Activated naive CD4-positive, alpha-beta T cell treated with anti-CD3 and anti-CD28 coated beads for 36 hours (primary cell): Measurements from ENCODE around the gene HPSE2. TPM values are rescaled to one million over a fixed set of nuclear protein-coding genes. Genes with fewer than 3 reads are reported as not detected.

Experiments used
- CTCF ChIA-PET: fragments of 350-600 bp; sonication (Branson Sonifier 250); formaldehyde crosslinking; loops from one replicate; lab custom pipeline; 2021; ENCODE audit warnings: antibody characterized with exemption; lab: Charles Lee
- DNase-seq: peaks from one replicate; pipeline ENCODE4 v3.0.0-alpha.2; 2020
- H3K27ac Mint-ChIP-seq: one replicate; pipeline ENCODE4 v1.8.0; 2021; ENCODE audit warnings: mild to moderate bottlenecking, mixed read lengths
- H3K27me3 Mint-ChIP-seq: one replicate; pipeline ENCODE4 v1.8.0; 2021; ENCODE audit warnings: low read depth, mixed read lengths
- H3K36me3 Mint-ChIP-seq: one replicate; pipeline ENCODE4 v1.8.0; 2021; ENCODE audit warnings: low read depth, mixed read lengths
- H3K4me1 Mint-ChIP-seq: one replicate; pipeline ENCODE4 v1.8.0; 2021; ENCODE audit warnings: low read depth, mixed read lengths
- H3K4me3 Mint-ChIP-seq: one replicate; pipeline ENCODE4 v1.8.0; 2021; ENCODE audit warnings: mild to moderate bottlenecking, moderate library complexity, mixed read lengths
- H3K9me3 Mint-ChIP-seq: one replicate; pipeline ENCODE4 v1.8.0; 2021; ENCODE audit warnings: mixed read lengths
- intact Hi-C: fragments of 100-400 bp; cut with micrococcal nuclease; formaldehyde crosslinking; loops from one replicate; pipeline ENCODE4 v1.15.1; 2023
- total RNA-seq, 2 experiments: library from RNA; stranded (reverse); gene quantifications; one replicate each; pipeline ENCODE4 v1.2.3, GENCODE V29; 2021

Gene HPSE2
- total RNA-seq, 2 experiments from 2014 or later: not detected

- Mint-ChIP-seq H3K27me3 (no peaks in the 10 kb centered on the region), H3K27ac (no peak overlapping the region), H3K36me3 (no peaks in the 10 kb centered on the region), H3K4me1 (no peaks in the 10 kb centered on the region), H3K9me3 (no peaks in the 10 kb centered on the region), H3K4me3 (no peak overlapping the region)
- intact Hi-C loops: no loop called here
- CTCF ChIA-PET: no interaction called here
- DNase-seq: no peak
Measured at GRCh38 chr10:98848361-98848760, 387.3 kb downstream of the HPSE2 start.

GRCh38 chr10:98846787-98847186, 388.9 kb downstream of the HPSE2 start:
- intact Hi-C loops: no loop called here
- Mint-ChIP-seq H3K36me3 (no peaks in the 10 kb centered on the region), H3K27me3 (no peaks in the 10 kb centered on the region), H3K4me1 (no peaks in the 10 kb centered on the region), H3K27ac (no peak overlapping the region), H3K4me3 (no peak overlapping the region), H3K9me3 (no peaks in the 10 kb centered on the region)
- CTCF ChIA-PET: no interaction called here
- no peak for DNase-seq

GRCh38 chr10:98833542-98833941, 402.1 kb downstream of the HPSE2 start:
- peaks cover 1% of the 10 kb centered on the region for H3K9me3 Mint-ChIP-seq
- no peaks in the 10 kb centered on the region for H3K4me1 Mint-ChIP-seq
- intact Hi-C loops: no loop called here
- H3K27ac Mint-ChIP-seq: no peak overlapping the region
- no peak for DNase-seq
- CTCF ChIA-PET: no interaction called here
- H3K4me3 Mint-ChIP-seq: no peak overlapping the region
- no peaks in the 10 kb centered on the region for H3K36me3 Mint-ChIP-seq
- H3K27me3 Mint-ChIP-seq: no peaks in the 10 kb centered on the region

GRCh38 chr10:98832738-98833137, 402.9 kb downstream of the HPSE2 start:
- intact Hi-C loops: no loop called here
- CTCF ChIA-PET: no interaction called here
- Mint-ChIP-seq H3K9me3 (peaks cover 1% of the 10 kb centered on the region), H3K4me1 (no peaks in the 10 kb centered on the region), H3K27me3 (no peaks in the 10 kb centered on the region), H3K36me3 (no peaks in the 10 kb centered on the region), H3K4me3 (no peak overlapping the region), H3K27ac (no peak overlapping the region)
- no peak for DNase-seq

GRCh38 chr10:98832196-98832595, 403.5 kb downstream of the HPSE2 start:
- H3K27ac Mint-ChIP-seq: no peak overlapping the region
- H3K9me3 Mint-ChIP-seq: no peaks in the 10 kb centered on the region
- H3K4me1 Mint-ChIP-seq: no peaks in the 10 kb centered on the region
- H3K27me3 Mint-ChIP-seq: no peaks in the 10 kb centered on the region
- DNase-seq: no peak
- CTCF ChIA-PET: no interaction called here
- intact Hi-C loops: no loop called here
- no peaks in the 10 kb centered on the region for H3K36me3 Mint-ChIP-seq
- no peak overlapping the region for H3K4me3 Mint-ChIP-seq

- Mint-ChIP-seq H3K9me3 (no peaks in the 10 kb centered on the region), H3K27me3 (no peaks in the 10 kb centered on the region), H3K27ac (no peak overlapping the region), H3K36me3 (no peaks in the 10 kb centered on the region), H3K4me1 (no peaks in the 10 kb centered on the region), H3K4me3 (no peak overlapping the region)
- CTCF ChIA-PET: no interaction called here
- intact Hi-C loops: no loop called here
- no peak for DNase-seq
Measured at GRCh38 chr10:98831391-98831790, 404.3 kb downstream of the HPSE2 start.

- Mint-ChIP-seq H3K9me3 (no peaks in the 10 kb centered on the region), H3K27ac (no peak overlapping the region), H3K4me3 (no peak overlapping the region), H3K36me3 (no peaks in the 10 kb centered on the region), H3K4me1 (no peaks in the 10 kb centered on the region), H3K27me3 (no peaks in the 10 kb centered on the region)
- DNase-seq: no peak
- CTCF ChIA-PET: no interaction called here
- intact Hi-C loops: no loop called here
Measured at GRCh38 chr10:98825741-98826140, 409.9 kb downstream of the HPSE2 start.

GRCh38 chr10:98817396-98817795, 418.3 kb downstream of the HPSE2 start:
- no peak for DNase-seq
- CTCF ChIA-PET: no interaction called here
- Mint-ChIP-seq H3K27me3 (no peaks in the 10 kb centered on the region), H3K9me3 (no peaks in the 10 kb centered on the region), H3K36me3 (no peaks in the 10 kb centered on the region), H3K27ac (no peak overlapping the region), H3K4me3 (no peak overlapping the region), H3K4me1 (no peaks in the 10 kb centered on the region)
- intact Hi-C loops: no loop called here

- CTCF ChIA-PET: no interaction called here
- no peaks in the 10 kb centered on the region for H3K36me3 Mint-ChIP-seq
- no peak overlapping the region for H3K4me3 Mint-ChIP-seq
- H3K27me3 Mint-ChIP-seq: no peaks in the 10 kb centered on the region
- no peaks in the 10 kb centered on the region for H3K9me3 Mint-ChIP-seq
- H3K27ac Mint-ChIP-seq: no peak overlapping the region
- DNase-seq: no peak
- intact Hi-C loops: no loop called here
- no peaks in the 10 kb centered on the region for H3K4me1 Mint-ChIP-seq
Measured at GRCh38 chr10:98815039-98815885, 420.4 kb downstream of the HPSE2 start.

GRCh38 chr10:98814470-98814869, 421.2 kb downstream of the HPSE2 start:
- Mint-ChIP-seq H3K4me1 (no peaks in the 10 kb centered on the region), H3K36me3 (no peaks in the 10 kb centered on the region), H3K4me3 (no peak overlapping the region), H3K27ac (no peak overlapping the region), H3K9me3 (no peaks in the 10 kb centered on the region), H3K27me3 (no peaks in the 10 kb centered on the region)
- intact Hi-C loops: no loop called here
- no peak for DNase-seq
- CTCF ChIA-PET: no interaction called here

- intact Hi-C loops: no loop called here
- H3K27ac Mint-ChIP-seq: no peak overlapping the region
- no peak for DNase-seq
- H3K4me3 Mint-ChIP-seq: no peak overlapping the region
- H3K27me3 Mint-ChIP-seq: no peaks in the 10 kb centered on the region
- CTCF ChIA-PET: no interaction called here
- H3K4me1 Mint-ChIP-seq: no peaks in the 10 kb centered on the region
- no peaks in the 10 kb centered on the region for H3K36me3 Mint-ChIP-seq
- no peaks in the 10 kb centered on the region for H3K9me3 Mint-ChIP-seq
Measured at GRCh38 chr10:98808282-98808892, 427.3 kb downstream of the HPSE2 start.

GRCh38 chr10:98800263-98800662, 435.4 kb downstream of the HPSE2 start:
- Mint-ChIP-seq H3K4me3 (no peak overlapping the region), H3K9me3 (no peaks in the 10 kb centered on the region), H3K27me3 (no peaks in the 10 kb centered on the region), H3K36me3 (no peaks in the 10 kb centered on the region), H3K27ac (no peak overlapping the region), H3K4me1 (no peaks in the 10 kb centered on the region)
- intact Hi-C loops: no loop called here
- no peak for DNase-seq
- CTCF ChIA-PET: no interaction called here

GRCh38 chr10:98795467-98795866, 440.2 kb downstream of the HPSE2 start:
- no peak overlapping the region for H3K4me3 Mint-ChIP-seq
- H3K36me3 Mint-ChIP-seq: no peaks in the 10 kb centered on the region
- CTCF ChIA-PET: no interaction called here
- H3K9me3 Mint-ChIP-seq: no peaks in the 10 kb centered on the region
- no peaks in the 10 kb centered on the region for H3K27me3 Mint-ChIP-seq
- H3K27ac Mint-ChIP-seq: no peak overlapping the region
- no peak for DNase-seq
- H3K4me1 Mint-ChIP-seq: no peaks in the 10 kb centered on the region
- intact Hi-C loops: no loop called here
